Kidney glomerular epithelial cell (primary cell): ENCODE measurements around the gene CLDN5.
A peak's percentile ranks its signal among the peaks of the same experiment; 100 is the strongest.

Experiments
- DNase-seq: peaks from one replicate; lab custom pipeline; 2025; lab: John Stamatoyannopoulos, UW

Gene CLDN5

GRCh38 chr22:19503869-19504268 lies 20.3 kb downstream of the CLDN5 start:
- DNase-seq: no peak

- DNase-seq: no peak
These were observed 20.8 kb downstream of the CLDN5 start for GRCh38 chr22:19503367-19503766.

GRCh38 chr22:19501897-19502447 lies 22.2 kb downstream of the CLDN5 start:
- no peak for DNase-seq

- no peak for DNase-seq
These were observed 24.3 kb downstream of the CLDN5 start for GRCh38 chr22:19499880-19500242.

- no peak for DNase-seq
These were observed 24.9 kb downstream of the CLDN5 start for GRCh38 chr22:19499236-19499879.

- DNase-seq: no peak
These were observed 25.4 kb downstream of the CLDN5 start for GRCh38 chr22:19498866-19499190.

- no peak for DNase-seq
These were observed 25.9 kb downstream of the CLDN5 start for GRCh38 chr22:19498154-19498865.

- DNase-seq: peak; percentile 60
These were observed 27.0 kb downstream of the CLDN5 start for GRCh38 chr22:19497245-19497644.

GRCh38 chr22:19496324-19496630 lies 27.9 kb downstream of the CLDN5 start:
- DNase-seq: no peak

- no peak for DNase-seq
These were observed 28.5 kb downstream of the CLDN5 start for GRCh38 chr22:19495562-19496323.

GRCh38 chr22:19494676-19495173 lies 29.5 kb downstream of the CLDN5 start:
- DNase-seq: no peak

GRCh38 chr22:19494001-19494560 lies 30.1 kb downstream of the CLDN5 start:
- DNase-seq: no peak

- no peak for DNase-seq
These were observed 31.6 kb downstream of the CLDN5 start for GRCh38 chr22:19492504-19493174.

- DNase-seq: no peak
These were observed 33.5 kb downstream of the CLDN5 start for GRCh38 chr22:19490628-19491230.

- no peak for DNase-seq
These were observed 35.0 kb downstream of the CLDN5 start for GRCh38 chr22:19488884-19489843.

- DNase-seq: no peak
These were observed 35.9 kb downstream of the CLDN5 start for GRCh38 chr22:19488285-19488684.

- no peak for DNase-seq
These were observed 40.5 kb downstream of the CLDN5 start for GRCh38 chr22:19483481-19484244.

- DNase-seq: no peak
These were observed 41.9 kb downstream of the CLDN5 start for GRCh38 chr22:19482297-19482696.

- DNase-seq: no peak
These were observed 43.4 kb downstream of the CLDN5 start for GRCh38 chr22:19480789-19481188.

GRCh38 chr22:19480173-19480568 lies 44.0 kb downstream of the CLDN5 start:
- DNase-seq: no peak
